Suprapubic skin (tissue), 4 donors: Measurements from ENCODE around the gene UBTD1.
"Not testable (repeated sequence)": the region's sequence is repeated elsewhere in the genome, so short reads cannot be mapped to it uniquely, and the experiment has no call there.

ENCODE experiments used
- CTCF ChIP-seq, 2 donors: fragments of 200-600 bp in 1 of 2; fragments of 450-650 bp in 1 of 2; sonication (generic) in 1 of 2; IDR thresholded peaks; one replicate each; pipeline ENCODE4 v1.5.1; 2016 to 2019; ENCODE audit warnings: antibody characterized with exemption in 2 of 2, mild to moderate bottlenecking in 1 of 2, moderate library complexity in 1 of 2
- EP300 ChIP-seq: sonication (generic); formaldehyde crosslinking; IDR thresholded peaks from one replicate; pipeline ENCODE4 v1.6.1; 2017; ENCODE audit warnings: antibody characterized with exemption
- POLR2A ChIP-seq, 2 donors: fragments of 450-650 bp; IDR thresholded peaks; one replicate each; pipeline ENCODE4 v1.6.1; 2017; ENCODE audit warnings: antibody characterized with exemption in 2 of 2, mild to moderate bottlenecking in 2 of 2, moderate library complexity in 2 of 2
- POLR2AphosphoS5 ChIP-seq, 3 donors: sonication (generic); formaldehyde crosslinking; IDR thresholded peaks; one replicate each; pipeline ENCODE4 v1.6.1; 2017; ENCODE audit warnings: antibody characterized with exemption in 3 of 3

GRCh38 chr10:97554336-97554735 is 55.6 kb downstream of the UBTD1 start:
- not testable (repeated sequence) for TF ChIP-seq CTCF (IDR thresholded peaks at IDR 0.05); POLR2A (IDR thresholded peaks at IDR 0.05); POLR2AphosphoS5 (IDR thresholded peaks at IDR 0.05); EP300
